Dermis microvascular lymphatic vessel endothelial cell (primary cell): Measurements from ENCODE around the gene CCK. TPM values are rescaled to one million over a fixed set of nuclear protein-coding genes. Genes with fewer than 3 reads are reported as not detected.
A peak's percentile ranks its signal among the peaks of the same experiment; 100 is the strongest.
"Not testable (repeated sequence)": the region's sequence is repeated elsewhere in the genome, so short reads cannot be mapped to it uniquely, and the experiment has no call there.

ENCODE experiments used
- DNase-seq, 2 donors: peaks; one replicate each; pipeline versions ENCODE4 v3.0.0 to v3.0.0-alpha.2; 2010; ENCODE audit warnings: low read depth in 2 of 2
- total RNA-seq: library from RNA; depleted of rRNA; stranded (reverse); fragments of >200 nt; gene quantifications from 2 replicates; pipeline ENCODE4 v1.2.1, GENCODE V29; 2014

The CCK gene
- not detected in 2 replicates for total RNA-seq

GRCh38 chr3:42266085-42266484, at the start of gene CCK:
Gene CCK (minus strand): TSS chr3:42266185. CDS start chr3:42263630, 2,555 bp downstream.
- no peak for DNase-seq

GRCh38 chr3:42314411-42314810, 48.4 kb upstream of the CCK start:
- no peak for DNase-seq

GRCh38 chr3:42308651-42309050, 42.7 kb upstream of the CCK start:
- DNase-seq: no peak

GRCh38 chr3:42306499-42306898, 40.5 kb upstream of the CCK start:
- DNase-seq: no peak

GRCh38 chr3:42302924-42303634, 37.1 kb upstream of the CCK start:
- DNase-seq: no peak

- DNase-seq: no peak
These were observed 35.6 kb upstream of the CCK start for GRCh38 chr3:42301446-42302175.

GRCh38 chr3:42300778-42301177, 34.8 kb upstream of the CCK start:
- DNase-seq: no peak

GRCh38 chr3:42300013-42300412, 34.0 kb upstream of the CCK start:
- DNase-seq: peak; percentile 18 to 47

- DNase-seq: no peak
These were observed 32.3 kb upstream of the CCK start for GRCh38 chr3:42298259-42298658.

- no peak for DNase-seq
These were observed 26.0 kb upstream of the CCK start for GRCh38 chr3:42292009-42292408.

GRCh38 chr3:42290966-42291714, 25.2 kb upstream of the CCK start:
- DNase-seq: no peak

GRCh38 chr3:42289026-42289425, 23.0 kb upstream of the CCK start:
- no peak for DNase-seq

- DNase-seq: no peak
These were observed 22.4 kb upstream of the CCK start for GRCh38 chr3:42288385-42288784.

- DNase-seq: not testable (repeated sequence)
These were observed 21.4 kb upstream of the CCK start for GRCh38 chr3:42287423-42287822.

- no peak for DNase-seq
These were observed 11.7 kb upstream of the CCK start for GRCh38 chr3:42277676-42278075.

- no peak for DNase-seq
These were observed 10.5 kb upstream of the CCK start for GRCh38 chr3:42276141-42277132.

- DNase-seq: no peak
These were observed 9.2 kb upstream of the CCK start for GRCh38 chr3:42275217-42275616.

- DNase-seq: no peak
These were observed 8.3 kb upstream of the CCK start for GRCh38 chr3:42274266-42274665.

GRCh38 chr3:42273361-42273760, 7.4 kb upstream of the CCK start:
- DNase-seq: no peak

GRCh38 chr3:42271786-42272185, 5.8 kb upstream of the CCK start:
- no peak for DNase-seq

GRCh38 chr3:42270561-42270960, 4.6 kb upstream of the CCK start:
- DNase-seq: no peak
